ENCODE measurements around the gene SMPDL3B. TPM values are rescaled to one million over a fixed set of nuclear protein-coding genes. Genes with fewer than 3 reads are reported as not detected.
A peak's percentile ranks its signal among the peaks of the same experiment; 100 is the strongest.

SMPDL3B gene
- total and polyA plus RNA-seq, 2 of the 4 experiments (the other 2 are of a cell fraction), result not detected

- peak overlapping the region; percentile 21; the same call in 1 of the 3 replicates for H2BK15ac ChIP-seq (ENCODE audit: low read depth, low read length)
- H3K18ac ChIP-seq (ENCODE audit: low read depth, low read length), result no peak overlapping the region
- H3K27ac ChIP-seq (ENCODE audit: insufficient read depth, low read length), result peak overlapping the region; percentile 33; the same call in 1 of the 2 replicates
- no TSS peak for BruUV-seq (replicated peaks)
- peak; percentile 81 for ATAC-seq (ENCODE audit: low read depth)
- H2AK9ac ChIP-seq (replicated peaks; ENCODE audit: low read depth, low read length, poor library complexity), result no peak overlapping the region
- H2BK20ac ChIP-seq (ENCODE audit: low read depth, low read length), result peak overlapping the region; percentile 54; the same call in 1 of the 2 replicates
- H3K4me1 ChIP-seq (ENCODE audit: control insufficient read depth, insufficient read depth, low read length), result peaks cover 17% of the 10 kb centered on the region
- no peak overlapping the region for H3K23ac ChIP-seq (ENCODE audit: low read depth, low read length)
- no peaks in the 10 kb centered on the region for H4K20me1 ChIP-seq (ENCODE audit: insufficient read depth, low read length)
- peak overlapping the region; percentile 72 for H2BK5ac ChIP-seq (ENCODE audit: low read depth, low read length, poor library complexity, severe bottlenecking)
- H3K56ac ChIP-seq (ENCODE audit: extremely low read depth, insufficient read depth, low read length), result no peak overlapping the region
- H4K5ac ChIP-seq (ENCODE audit: low read depth, low read length), result no peak overlapping the region
- peaks cover 4 to 29% of the 10 kb centered on the region in 2 experiments; a peak in 3 of 4 replicates for H3K79me1 ChIP-seq (ENCODE audit: low read depth in 1 of 2, low read length in 2 of 2)
- 0% methylated on average over 3 of the region's 3 CpGs; no CpG with 5 or more reads in 1 of the 2 experiments for WGBS, 2 experiments (ENCODE audit: extremely low coverage in 2 of 2, insufficient read length in 1 of 2)
- dilution Hi-C loops (cut with HindIII; ENCODE audit: low sequenced_read_pairs, unreplicated experiment) (no loop called here), in situ Hi-C loops (cut with MboI; ENCODE audit: low sequenced_read_pairs) (no loop called here), intact Hi-C loops (cut with micrococcal nuclease) (no loop called here)
- ChIA-PET CTCF (no interaction called here), POLR2A (ENCODE audit: unreplicated experiment) (interaction anchor here (0.7 kb wide), 1 partner anchor 11 kb away, joined by 4 read pairs; no protein-coding TSS in a partner anchor)
- no peaks in the 10 kb centered on the region for H3K9me3 ChIP-seq (ENCODE audit: control insufficient read depth, insufficient read depth, low read length)
- peaks cover 22% of the 10 kb centered on the region for H3K9me1 ChIP-seq (ENCODE audit: insufficient read depth, low read length)
- peak overlapping the region; percentile 71; the same call in 1 of the 2 replicates for H4K91ac ChIP-seq (ENCODE audit: insufficient read depth, low read depth, low read length)
- peak; percentile 94 for DNase-seq
- no peak overlapping the region for H3K9ac ChIP-seq (ENCODE audit: low read depth, low read length)
- H3K27me3 ChIP-seq (ENCODE audit: control insufficient read depth, insufficient read depth, low read length), result no peaks in the 10 kb centered on the region
- H2AFZ ChIP-seq (replicated peaks; ENCODE audit: low read length, poor library complexity), result no peak overlapping the region
- H2BK120ac ChIP-seq (ENCODE audit: low read depth, low read length), result 0 out of 2 replicates have a peak overlapping the region, but pooled peaks have one; percentile 43
- H3K4ac ChIP-seq (ENCODE audit: low read depth, low read length), result peak overlapping the region; percentile 83; the same call in 1 of the 2 replicates
- H2AK5ac ChIP-seq (ENCODE audit: low read depth, low read length), result no peak overlapping the region
- no peak overlapping the region for H3K4me3 ChIP-seq (ENCODE audit: insufficient read depth, low read depth, low read length)
- H3K4me2 ChIP-seq (ENCODE audit: low read depth, low read length), result no peak overlapping the region
- peaks cover 27% of the 10 kb centered on the region; the same call in 1 of the 2 replicates for H3K36me3 ChIP-seq (ENCODE audit: control insufficient read depth, insufficient read depth, low read length)
- peak overlapping the region; percentile 60 to 70; a peak in 2 of 4 replicates for H4K8ac ChIP-seq (ENCODE audit: low read depth in 2 of 2, low read length in 2 of 2)
- TF ChIP-seq POLR2A (IDR thresholded peaks at IDR 0.05; ENCODE audit: low read depth, low read length), result no peak
- no peak for TF ChIP-seq MAFK (IDR thresholded peaks at IDR 0.05; ENCODE audit: low read depth, low read length)
- TF ChIP-seq CTCF (conservative IDR thresholded peaks at IDR 0.05; ENCODE audit: low read depth, low read length), result no peak
- TF ChIP-seq NFE2L2 (IDR thresholded peaks at IDR 0.05; ENCODE audit: low read depth, low read length), result peak; percentile 29; the same call in 1 of the 2 replicates
- TF ChIP-seq CEBPB (IDR thresholded peaks at IDR 0.05; ENCODE audit: low read depth, low read length), result peak; percentile 91
- TF ChIP-seq RCOR1 (IDR thresholded peaks at IDR 0.05; ENCODE audit: insufficient replicate concordance, low read length), result peak; percentile 44
- no peak for TF ChIP-seq CHD1 (IDR thresholded peaks at IDR 0.05; ENCODE audit: low read depth, low read length)
- no peak for TF ChIP-seq MXI1 (IDR thresholded peaks at IDR 0.05; ENCODE audit: borderline replicate concordance, low read depth, low read length)
- no peak for TF ChIP-seq USF2 (IDR thresholded peaks at IDR 0.05; ENCODE audit: low read depth, low read length)
- no peak for TF ChIP-seq RAD21 (IDR thresholded peaks at IDR 0.05; ENCODE audit: low read length)
- peak; percentile 50; the same call in 1 of the 2 replicates for TF ChIP-seq FOS (IDR thresholded peaks at IDR 0.05; ENCODE audit: low read depth, low read length)
- peak; percentile 38; the same call in 1 of the 2 replicates for TF ChIP-seq MAZ (IDR thresholded peaks at IDR 0.05; ENCODE audit: borderline replicate concordance, low read depth, low read length)
- peak; percentile 46; the same call in 1 of the 2 replicates for TF ChIP-seq BHLHE40 (IDR thresholded peaks at IDR 0.05; ENCODE audit: low read depth, low read length)
- TF ChIP-seq ELK1 (IDR thresholded peaks at IDR 0.05; ENCODE audit: borderline replicate concordance, low read depth, low read length), result no peak
- no peak for TF ChIP-seq SMC3 (IDR thresholded peaks at IDR 0.05; ENCODE audit: low read depth, low read length)
- no peak for TF ChIP-seq RFX5 (IDR thresholded peaks at IDR 0.05; ENCODE audit: low read depth, low read length)
- H3K14ac ChIP-seq (replicated peaks; ENCODE audit: low read depth, low read length), result no peak overlapping the region; the same call in 1 of the 2 replicates
These were observed 33.9 kb downstream of the SMPDL3B start for GRCh38 chr1:27968692-27969091.

All from IMR-90 (cell line).